A549 (cell line): Measurements from ENCODE around the gene SOX6.
"Not testable (repeated sequence)": the region's sequence is repeated elsewhere in the genome, so short reads cannot be mapped to it uniquely, and the experiment has no call there.

Experiments used
- CHD2 ChIP-seq: fragments of 150-350 bp; IDR thresholded peaks from 2 replicates; pipeline ENCODE4 v1.6.1; 2014; ENCODE audit warnings: low read length; ENCODE audit not compliant: partially characterized antibody
- CTCF ChIP-seq: fragments of >200 bp; sonication (Bioruptor Twin); formaldehyde crosslinking; IDR thresholded peaks from 3 replicates; pipeline ENCODE4 v1.5.1; 2016
- MYC ChIP-seq: IDR thresholded peaks from 2 replicates; pipeline ENCODE4 v1.6.1; 2012; ENCODE audit warnings: mild to moderate bottlenecking, inconsistent platforms, low read length, improper control_type of control experiment, borderline replicate concordance
- NPAS2 ChIP-seq: fragments of 250-450 bp; sonication (Bioruptor Pico); IDR thresholded peaks from 2 replicates; pipeline ENCODE4 v1.8.0; 2022; ENCODE audit warnings: mild to moderate bottlenecking, moderate library complexity, borderline replicate concordance
- NR3C1 ChIP-seq: fragments of >200 bp; sonication (Bioruptor Twin); formaldehyde crosslinking; IDR thresholded peaks from 3 replicates; pipeline ENCODE4 v1.6.1; 2017
- POLR2A ChIP-seq: IDR thresholded peaks from 2 replicates; pipeline ENCODE4 v1.6.1; 2012; ENCODE audit warnings: mild to moderate bottlenecking, low read length
- RAD21 ChIP-seq, 2 experiments: fragments of >200 bp in 1 of 2; sonication (Bioruptor Twin) in 1 of 2; formaldehyde crosslinking in 1 of 2; IDR thresholded peaks in 1 of 2; conservative IDR thresholded peaks in 1 of 2; 2 replicates in 1 of 2; 3 replicates in 1 of 2; pipeline ENCODE4 v1.6.1; 2012 to 2018; ENCODE audit warnings: inconsistent platforms in 1 of 2
- RFX5 ChIP-seq: fragments of 450-650 bp; IDR thresholded peaks from 2 replicates; pipeline ENCODE4 v1.7.1; 2014; ENCODE audit warnings: antibody characterized with exemption, mild to moderate bottlenecking, moderate library complexity
- RNF2 ChIP-seq: fragments of 200-600 bp; sonication (generic); IDR thresholded peaks from 2 replicates; pipeline ENCODE4 v1.6.1; 2016; ENCODE audit warnings: low read depth, mild to moderate bottlenecking, antibody characterized with exemption, moderate library complexity, borderline replicate concordance
- ZC3H11A ChIP-seq: fragments of 450-650 bp; IDR thresholded peaks from 2 replicates; pipeline ENCODE4 v1.6.1; 2014; ENCODE audit warnings: antibody characterized with exemption, mild to moderate bottlenecking

GRCh38 chr11:16067268-16067667, 289.1 kb downstream of the SOX6 start:
- not testable (repeated sequence) for TF ChIP-seq RAD21 (conservative IDR thresholded peaks at IDR 0.05 in 1 of 2, IDR thresholded peaks at IDR 0.05 in 1 of 2); CTCF; NPAS2 (CRISPR knock-in tag); RFX5; ZC3H11A; POLR2A; RNF2; CHD2; NR3C1; MYC
